ENCODE data around the gene ATG101. TPM values are rescaled to one million over a fixed set of nuclear protein-coding genes. Genes with fewer than 3 reads are reported as not detected.

The ATG101 gene
- total and polyA plus RNA-seq, 9 of the 15 experiments (the other 6 are each of a cell fraction or from before 2014, with no cell fraction given): 2.9 to 52.4 (median 29.7) TPM

- TF ChIP-seq TSHZ1 (CRISPR knock-in tag; IDR thresholded peaks at IDR 0.05): no peak
- TF ChIP-seq USF1 (CRISPR knock-in tag; IDR thresholded peaks at IDR 0.05): no peak
- TF ChIP-seq C11orf30 (IDR thresholded peaks at IDR 0.05; ENCODE audit: low read depth): peak; percentile 85
- TF ChIP-seq NFE2 (IDR thresholded peaks at IDR 0.05; ENCODE audit: low read depth): peak; percentile 45; the same call in 1 of the 2 replicates
- no peak for TF ChIP-seq ZBTB8A (IDR thresholded peaks at IDR 0.05; ENCODE audit: partially characterized antibody)
- no peak for TF ChIP-seq KHSRP (IDR thresholded peaks at IDR 0.05)
- TF ChIP-seq ZNF133 (CRISPR knock-in tag; IDR thresholded peaks at IDR 0.05): no peak
- TF ChIP-seq STAG1 (CRISPR knock-in tag; IDR thresholded peaks at IDR 0.05; ENCODE audit: borderline replicate concordance): no peak
- TF ChIP-seq NCOA4 (IDR thresholded peaks at IDR 0.05; ENCODE audit: partially characterized antibody): no peak
- no peak for TF ChIP-seq ZNF778 (CRISPR knock-in tag; IDR thresholded peaks at IDR 0.05)
- 0 out of 2 replicates have a peak, but pooled peaks have one; percentile 16 for TF ChIP-seq PHF21A (IDR thresholded peaks at IDR 0.05; ENCODE audit: borderline replicate concordance, low read depth)
- TF ChIP-seq MGA (IDR thresholded peaks at IDR 0.05): no peak
Measured at GRCh38 chr12:52069327-52070184, at the start of gene ATG101 (continued).

Measured in K562 (cell line).